Thyroid gland (tissue), 4 donors: ENCODE data around the gene MISP. TPM values are rescaled to one million over a fixed set of nuclear protein-coding genes. Genes with fewer than 3 reads are reported as not detected.

Experiments used
- DNase-seq, 2 donors: peaks; one replicate each; pipeline ENCODE4 v3.0.0-alpha.2; 2019
- H3K27ac ChIP-seq, 3 donors: fragments of 200-600 bp; sonication (generic); 1 replicate in 2 of 3; 2 replicates in 1 of 3; pipeline ENCODE4 v1.5.1; 2016 to 2019; ENCODE audit warnings: mild to moderate bottlenecking in 1 of 3, moderate library complexity in 1 of 3
- H3K27me3 ChIP-seq: fragments of 200-600 bp; sonication (generic); one replicate; pipeline ENCODE4 v1.5.1; 2019
- H3K36me3 ChIP-seq, 2 donors: fragments of 200-600 bp; sonication (generic); one replicate each; pipeline ENCODE4 v1.5.1; 2016 to 2019
- H3K4me1 ChIP-seq, 2 donors: fragments of 200-600 bp; sonication (generic); one replicate each; pipeline ENCODE4 v1.5.1; 2017 to 2019
- H3K4me3 ChIP-seq, 3 donors: fragments of 200-600 bp; sonication (generic); replicated peaks in 1 of 3; 1 replicate in 2 of 3; 2 replicates in 1 of 3; pipeline ENCODE4 v1.5.1; 2016; ENCODE audit warnings: mild to moderate bottlenecking in 1 of 3
- H3K9me3 ChIP-seq: fragments of 200-600 bp; sonication (generic); one replicate; pipeline ENCODE4 v1.5.1; 2017
- CTCF ChIP-seq, 6 experiments: fragments of 200-600 bp in 3 of 6; fragments of 450-650 bp in 3 of 6; sonication (generic) in 3 of 6; IDR thresholded peaks; one replicate each; pipeline ENCODE4 v1.5.1; 2016 to 2019; ENCODE audit warnings: antibody characterized with exemption in 6 of 6, mild to moderate bottlenecking in 2 of 6, inconsistent platforms in 1 of 6, moderate library complexity in 1 of 6
- POLR2A ChIP-seq, 2 donors: fragments of 450-650 bp; IDR thresholded peaks; one replicate each; pipeline ENCODE4 v1.6.1; 2017; ENCODE audit warnings: antibody characterized with exemption in 2 of 2, mild to moderate bottlenecking in 2 of 2, moderate library complexity in 1 of 2
- WGBS, 2 donors: methylation state at CpG; one replicate each; pipeline ENCODE4 v1.1.5; 2017; 5-methylcytosine and 5-hydroxymethylcytosine counted together
- intact Hi-C: fragments of 100-400 bp; cut with DNase I; formaldehyde crosslinking; loops from one replicate; pipeline ENCODE4 v1.15.1; 2023
- total RNA-seq, 4 donors: library from RNA; depleted of rRNA; stranded (reverse); fragments of >200 nt; gene quantifications; one replicate each; pipeline ENCODE4 v1.2.3, GENCODE V29; 2016

Gene MISP
- total RNA-seq, 4 donors from 2014 or later = 0.63 to 0.68 TPM; not detected in 2

- TF ChIP-seq POLR2A (IDR thresholded peaks at IDR 0.05) = no peak
- no peak for DNase-seq
- H3K27ac ChIP-seq = peak overlapping the region in 1 of 3 donors; percentile 81
- H3K9me3 ChIP-seq = no peaks in the 10 kb centered on the region
- H3K4me1 ChIP-seq = peaks cover 21 to 46% of the 10 kb centered on the region in 2 donors
- no peak overlapping the region for H3K4me3 ChIP-seq
- intact Hi-C loops = no loop called here
- no peaks in the 10 kb centered on the region for H3K27me3 ChIP-seq
- WGBS, 2 donors = 80 to 83% methylated on average over 10 to 27 of the region's 28 CpGs
- H3K36me3 ChIP-seq = no peaks in the 10 kb centered on the region
Observed at GRCh38 chr19:795073-795611, 44.2 kb downstream of the MISP start.

GRCh38 chr19:795691-796581 is 45.0 kb downstream of the MISP start:
- H3K4me1 ChIP-seq = peaks cover 29 to 48% of the 10 kb centered on the region in 2 donors

GRCh38 chr19:796692-797527 is 46.0 kb downstream of the MISP start, which contains the start of gene PTBP1:
TSS of gene PTBP1 (plus strand) at chr19:797452. CDS start at chr19:797498, 46 bp downstream.
- no peaks in the 10 kb centered on the region for H3K27me3 ChIP-seq
- H3K4me1 ChIP-seq = peaks cover 39 to 50% of the 10 kb centered on the region in 2 donors
- intact Hi-C loops = no loop called here
- no peaks in the 10 kb centered on the region for H3K36me3 ChIP-seq
- WGBS, 2 donors = 0 to 2% methylated on average over 14 to 41 of the region's 83 CpGs
- peak within 1 kb of the TSS; percentile 94 to 96 (median 94) for H3K27ac ChIP-seq
- H3K4me3 ChIP-seq = peak within 1 kb of the TSS; percentile 33 to 100 (median 96)
- TF ChIP-seq POLR2A (IDR thresholded peaks at IDR 0.05) (peak in 1 of 2 donors; percentile 80), CTCF (IDR thresholded peaks at IDR 0.05) (no peak)
- peak; percentile 100 for DNase-seq
- H3K9me3 ChIP-seq = no peaks in the 10 kb centered on the region

More at GRCh38 chr19:795691-796581, 45.0 kb downstream of the MISP start:
- intact Hi-C loops = no loop called here
- Histone ChIP-seq H3K9me3 (no peaks in the 10 kb centered on the region), H3K27ac (peak overlapping the region in 2 of 3 donors; percentile 81 to 82), H3K27me3 (no peaks in the 10 kb centered on the region), H3K36me3 (no peaks in the 10 kb centered on the region), H3K4me3 (peak overlapping the region in 2 of 3 donors; percentile 0 to 42)
- WGBS, 2 donors = 73 to 92% methylated on average over 18 of the region's 39 CpGs
- TF ChIP-seq CTCF (IDR thresholded peaks at IDR 0.05) = no peak
- no peak for TF ChIP-seq POLR2A (IDR thresholded peaks at IDR 0.05)
- no peak for DNase-seq

- Histone ChIP-seq H3K4me1 (peaks cover 47 to 51% of the 10 kb centered on the region in 2 donors), H3K27ac (peak overlapping the region; percentile 94 to 96 (median 94)), H3K4me3 (peak overlapping the region; percentile 33 to 100 (median 96)), H3K27me3 (no peaks in the 10 kb centered on the region), H3K36me3 (no peaks in the 10 kb centered on the region), H3K9me3 (no peaks in the 10 kb centered on the region)
- peak; percentile 84 to 89 for DNase-seq
- TF ChIP-seq POLR2A (IDR thresholded peaks at IDR 0.05) (peak in 1 of 2 donors; percentile 0), CTCF (IDR thresholded peaks at IDR 0.05) (no peak)
- 0 to 10% methylated on average over 1 to 2 of the region's 129 CpGs for WGBS, 2 donors
- intact Hi-C loops = no loop called here
Observed at GRCh38 chr19:797528-798414, 46.9 kb downstream of the MISP start.
